Testis (tissue), 2 donors: Measurements from ENCODE around the gene KCNIP1.

Experiments
- POLR2A ChIP-seq: fragments of 450-650 bp; IDR thresholded peaks from one replicate; pipeline ENCODE4 v1.6.1; 2017; ENCODE audit warnings: antibody characterized with exemption, mild to moderate bottlenecking, moderate library complexity
- TF ChIP-seq, protein P1 (sequence below), 3 experiments: fragments of 450-650 bp in 2 of 3; fragments of 200-600 bp in 1 of 3; sonication (generic) in 1 of 3; IDR thresholded peaks; one replicate each; pipeline ENCODE4 v1.5.1; 2016 to 2019; ENCODE audit warnings: antibody characterized with exemption in 3 of 3, mild to moderate bottlenecking in 2 of 3, moderate library complexity in 1 of 3

DNA sequence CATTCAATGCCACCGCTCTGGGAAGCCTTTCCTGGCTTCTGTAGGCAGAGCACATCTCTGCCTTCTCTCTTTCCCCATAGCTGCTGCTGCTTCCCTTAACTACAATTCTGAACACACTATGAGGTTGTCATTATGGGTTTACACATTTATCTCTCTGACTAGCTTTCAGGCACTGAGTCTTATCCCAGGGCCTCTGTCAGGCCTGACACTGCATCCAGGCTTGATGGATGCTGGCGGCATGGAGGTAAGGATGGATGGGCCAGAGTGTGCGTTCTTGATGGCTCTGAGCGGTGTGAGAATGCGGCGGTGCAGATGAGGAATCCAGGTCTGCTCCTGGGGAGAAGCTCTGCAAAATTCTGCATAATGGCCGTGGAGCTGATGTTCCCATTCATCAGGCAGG lies 6.3 kb downstream of the KCNIP1 start:
- no peak for TF ChIP-seq POLR2A
- TF ChIP-seq, protein P1, sequence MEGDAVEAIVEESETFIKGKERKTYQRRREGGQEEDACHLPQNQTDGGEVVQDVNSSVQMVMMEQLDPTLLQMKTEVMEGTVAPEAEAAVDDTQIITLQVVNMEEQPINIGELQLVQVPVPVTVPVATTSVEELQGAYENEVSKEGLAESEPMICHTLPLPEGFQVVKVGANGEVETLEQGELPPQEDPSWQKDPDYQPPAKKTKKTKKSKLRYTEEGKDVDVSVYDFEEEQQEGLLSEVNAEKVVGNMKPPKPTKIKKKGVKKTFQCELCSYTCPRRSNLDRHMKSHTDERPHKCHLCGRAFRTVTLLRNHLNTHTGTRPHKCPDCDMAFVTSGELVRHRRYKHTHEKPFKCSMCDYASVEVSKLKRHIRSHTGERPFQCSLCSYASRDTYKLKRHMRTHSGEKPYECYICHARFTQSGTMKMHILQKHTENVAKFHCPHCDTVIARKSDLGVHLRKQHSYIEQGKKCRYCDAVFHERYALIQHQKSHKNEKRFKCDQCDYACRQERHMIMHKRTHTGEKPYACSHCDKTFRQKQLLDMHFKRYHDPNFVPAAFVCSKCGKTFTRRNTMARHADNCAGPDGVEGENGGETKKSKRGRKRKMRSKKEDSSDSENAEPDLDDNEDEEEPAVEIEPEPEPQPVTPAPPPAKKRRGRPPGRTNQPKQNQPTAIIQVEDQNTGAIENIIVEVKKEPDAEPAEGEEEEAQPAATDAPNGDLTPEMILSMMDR (IDR thresholded peaks at IDR 0.05) = no peak
